NCI-H2227 (cell line): ENCODE data around the gene FILIP1L.
"Not testable (repeated sequence)": the region's sequence is repeated elsewhere in the genome, so short reads cannot be mapped to it uniquely, and the experiment has no call there.

Experiments used
- DNase-seq: peaks from one replicate; lab custom pipeline; 2025; ENCODE audit not compliant: unreplicated experiment; lab: John Stamatoyannopoulos, UW

Gene FILIP1L

GRCh38 chr3:99852851-99853250 lies 261.4 kb downstream of the FILIP1L start:
- DNase-seq = no peak

DNA sequence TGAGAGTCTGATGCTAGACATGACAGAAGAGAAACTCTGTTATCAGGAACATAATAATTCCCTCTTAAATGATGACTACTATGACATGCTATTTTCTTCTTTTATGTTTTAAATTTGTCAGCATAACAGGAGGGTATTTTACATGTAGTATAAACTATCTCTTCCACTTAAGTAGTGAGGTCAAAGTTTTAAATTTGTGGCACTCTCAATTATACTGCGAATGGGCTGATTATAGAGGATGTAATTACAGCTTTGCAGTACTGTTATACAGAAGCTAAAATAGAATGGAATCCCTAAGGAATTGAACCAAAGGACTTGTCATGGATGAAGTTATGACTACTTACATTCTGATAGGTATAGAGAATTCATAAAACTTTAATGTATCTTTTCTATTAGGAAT lies 262.3 kb downstream of the FILIP1L start:
- peak; percentile 19 for DNase-seq

DNA sequence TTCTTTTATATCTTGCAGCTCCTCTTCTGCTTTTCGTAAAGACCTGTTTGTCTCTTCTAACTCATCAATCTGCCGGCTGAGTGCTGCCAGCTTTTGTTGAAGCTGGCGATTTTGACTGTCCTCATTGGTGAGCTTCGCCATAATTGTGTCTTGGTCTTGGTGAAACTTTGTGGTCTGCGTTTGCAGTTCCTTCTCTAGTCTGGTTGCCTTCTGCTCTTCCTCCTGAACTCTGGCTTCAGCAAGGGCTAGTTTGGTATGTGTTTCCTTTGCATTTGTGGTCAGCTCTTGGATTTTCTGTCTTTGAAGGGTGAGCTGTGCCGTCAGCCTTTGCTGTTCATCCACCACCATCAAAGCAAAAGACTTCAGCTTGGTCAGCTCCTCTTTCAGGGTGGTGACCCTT lies 263.7 kb downstream of the FILIP1L start:
- no peak for DNase-seq

- no peak for DNase-seq
These were observed 265.9 kb downstream of the FILIP1L start for GRCh38 chr3:99848433-99848832.

- DNase-seq = no peak
These were observed 267.7 kb downstream of the FILIP1L start for GRCh38 chr3:99846477-99847160.

DNA sequence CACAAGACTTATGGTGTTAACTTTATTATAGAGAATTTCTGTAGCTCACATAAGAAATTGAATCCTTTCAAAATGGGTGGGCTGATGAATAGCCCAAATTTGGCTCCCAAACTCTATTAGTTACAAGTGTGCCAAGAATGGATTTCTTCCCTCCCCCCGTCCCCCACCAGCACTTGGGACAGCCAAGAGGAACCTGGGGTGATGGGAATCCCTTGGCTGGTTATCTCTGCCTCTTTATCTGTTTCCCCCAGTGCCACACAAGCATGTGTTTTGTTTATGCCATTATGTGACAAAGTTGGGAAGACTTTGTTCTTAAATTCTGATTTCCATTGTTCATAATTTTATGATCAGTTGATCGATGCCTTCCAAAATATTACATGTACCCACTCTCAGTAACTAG lies 268.3 kb downstream of the FILIP1L start:
- DNase-seq = no peak

- no peak for DNase-seq
These were observed 269.0 kb downstream of the FILIP1L start for GRCh38 chr3:99845331-99845730.

DNA sequence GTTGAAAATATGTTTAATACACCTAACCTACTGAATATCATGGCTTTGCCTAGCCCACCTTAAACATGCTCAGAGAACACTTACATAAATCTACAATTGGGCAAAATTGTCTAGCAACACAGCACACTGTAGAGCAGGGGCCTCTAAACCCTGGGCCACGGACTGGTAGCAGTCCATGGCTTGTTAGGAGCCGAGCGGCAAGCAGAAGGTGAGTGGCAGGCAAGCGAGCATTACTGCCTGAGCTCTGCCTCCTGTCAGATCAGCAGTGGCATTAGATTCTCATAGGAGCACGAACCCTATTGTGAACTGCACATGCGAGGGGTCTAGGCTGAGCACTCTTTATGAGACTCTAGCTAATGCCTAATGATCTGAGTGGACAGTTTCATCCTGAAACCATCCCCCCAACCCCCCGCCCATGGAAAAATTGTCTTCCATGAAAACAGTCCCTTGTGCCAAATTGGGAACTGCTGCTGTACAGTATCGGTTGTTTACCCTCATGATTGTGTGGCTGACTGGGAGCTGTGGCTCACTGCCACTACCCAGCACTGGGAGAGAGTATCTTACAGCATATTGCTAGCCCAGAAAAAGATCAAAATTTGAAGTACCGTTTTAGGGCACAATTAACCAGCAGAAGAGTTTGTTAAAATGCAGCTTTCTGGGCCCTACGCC lies 270.6 kb downstream of the FILIP1L start:
- DNase-seq = no peak

- peak; percentile 17 for DNase-seq
These were observed 271.3 kb downstream of the FILIP1L start for GRCh38 chr3:99842826-99843589.

DNA sequence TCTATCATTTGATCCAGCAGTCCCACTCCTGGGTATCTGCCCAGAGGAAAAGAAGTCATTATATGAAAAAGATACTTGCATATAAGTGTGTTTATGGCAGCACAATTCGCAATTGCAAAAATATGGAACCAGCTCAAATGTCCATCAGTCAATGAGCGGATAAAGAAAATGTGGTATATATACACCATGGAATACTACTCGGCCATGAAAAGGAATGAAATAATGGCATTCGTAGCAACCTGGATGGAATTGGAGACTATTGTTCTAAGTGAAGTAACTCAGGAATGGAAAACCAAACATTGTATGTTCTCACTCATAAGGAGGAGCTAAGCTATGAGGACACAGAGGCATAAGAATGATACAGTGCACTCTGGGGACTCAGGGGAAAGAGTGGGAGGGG lies 272.4 kb downstream of the FILIP1L start:
- not testable (repeated sequence) for DNase-seq

- DNase-seq = no peak
These were observed 274.7 kb downstream of the FILIP1L start for GRCh38 chr3:99839613-99840012.

- DNase-seq = no peak
These were observed 275.5 kb downstream of the FILIP1L start for GRCh38 chr3:99838755-99839154.

- no peak for DNase-seq
These were observed 276.6 kb downstream of the FILIP1L start for GRCh38 chr3:99837715-99838114.

DNA sequence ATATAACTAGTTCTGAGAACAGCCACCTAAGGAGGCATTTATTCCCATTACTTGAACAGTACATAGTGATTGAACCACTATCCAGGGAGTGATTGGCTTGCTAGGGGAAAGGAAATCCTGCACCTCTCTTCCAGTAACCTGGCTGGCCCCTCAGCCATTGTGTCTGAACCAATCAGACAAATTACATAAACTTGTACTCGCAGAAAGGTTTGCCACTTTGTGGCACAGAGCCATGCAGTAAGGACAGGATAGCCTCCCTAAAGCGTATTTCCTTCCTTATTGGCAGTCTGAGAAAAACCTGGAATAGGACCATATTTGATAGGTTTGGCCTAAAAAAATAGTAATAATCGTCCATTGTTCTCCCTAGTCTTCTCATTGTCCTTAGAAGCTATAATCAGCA lies 277.6 kb downstream of the FILIP1L start:
- DNase-seq = no peak

DNA sequence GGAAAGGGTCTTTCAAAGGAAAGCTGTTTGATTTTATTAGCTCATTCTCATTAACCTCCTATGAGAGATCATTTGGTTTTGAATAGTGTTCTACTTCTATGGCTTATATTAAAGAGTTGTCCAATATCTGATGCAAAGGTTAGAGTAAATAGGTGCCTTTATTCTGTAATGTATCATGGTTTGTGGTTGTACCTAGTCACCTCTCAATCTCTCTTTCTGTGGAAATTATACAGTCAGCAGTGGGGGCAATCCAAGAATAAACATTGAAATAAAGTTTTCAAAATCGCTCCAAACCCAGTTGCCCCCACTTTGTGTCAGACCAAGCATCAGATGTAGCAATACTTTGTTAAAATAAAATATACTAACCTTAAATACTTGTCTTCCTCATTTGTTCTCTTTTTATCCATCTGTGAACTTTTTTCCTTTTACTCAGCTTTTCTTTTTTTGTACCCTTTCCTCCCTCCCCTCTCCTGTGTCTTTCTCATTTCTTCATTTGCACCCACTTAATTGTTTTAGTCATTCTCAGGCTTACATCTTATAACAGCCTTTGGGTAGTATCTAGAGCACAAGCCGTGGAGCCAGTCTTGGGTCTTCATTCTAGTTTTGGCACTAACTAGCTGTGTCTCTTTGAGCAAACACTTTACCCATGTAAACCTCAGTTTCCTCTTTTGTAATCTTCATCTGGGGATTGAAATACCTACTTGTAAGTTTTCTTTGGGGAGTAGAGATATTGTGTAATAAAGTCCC lies 279.9 kb downstream of the FILIP1L start:
- DNase-seq = no peak

DNA sequence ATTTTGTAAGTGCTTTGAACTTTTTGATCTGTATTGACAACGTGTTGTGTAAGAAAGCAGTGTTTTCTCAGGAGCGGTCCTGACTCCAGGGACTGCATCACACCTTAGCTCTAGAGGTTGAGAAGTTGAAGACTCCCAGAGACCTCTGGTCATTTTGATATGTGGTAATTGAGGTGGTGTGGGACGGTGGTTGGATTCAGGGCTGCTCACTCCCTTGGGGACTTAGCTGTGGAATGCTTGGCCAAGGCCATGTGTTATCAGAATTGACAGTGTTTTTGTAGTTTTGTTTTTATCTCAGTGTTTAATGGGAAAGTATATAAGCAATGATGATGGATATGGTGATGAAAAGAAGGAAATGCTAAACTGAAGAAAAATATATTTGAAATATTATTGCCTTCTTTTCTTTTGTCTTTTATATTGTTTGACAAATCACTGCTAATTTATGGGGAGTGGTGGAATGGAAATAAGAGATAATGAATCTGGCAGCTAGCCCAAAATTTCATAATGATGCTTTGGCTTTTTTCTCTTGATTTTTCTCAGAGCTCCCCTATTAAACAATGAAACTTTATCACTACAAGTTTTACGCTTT lies 280.6 kb downstream of the FILIP1L start:
- DNase-seq = no peak

GRCh38 chr3:99829844-99830243 lies 284.5 kb downstream of the FILIP1L start:
- DNase-seq = no peak

- DNase-seq = no peak
These were observed 289.2 kb downstream of the FILIP1L start for GRCh38 chr3:99825004-99825640.

GRCh38 chr3:99823723-99824711 lies 290.3 kb downstream of the FILIP1L start:
- no peak for DNase-seq
